ENCODE results near the gene AIG1. TPM values are rescaled to one million over a fixed set of nuclear protein-coding genes. Genes with fewer than 3 reads are reported as not detected.

The AIG1 gene
- total and polyA plus RNA-seq, 2 of the 4 experiments (the other 2 are of a cell fraction), result 21.3 to 27.1 TPM

DNA sequence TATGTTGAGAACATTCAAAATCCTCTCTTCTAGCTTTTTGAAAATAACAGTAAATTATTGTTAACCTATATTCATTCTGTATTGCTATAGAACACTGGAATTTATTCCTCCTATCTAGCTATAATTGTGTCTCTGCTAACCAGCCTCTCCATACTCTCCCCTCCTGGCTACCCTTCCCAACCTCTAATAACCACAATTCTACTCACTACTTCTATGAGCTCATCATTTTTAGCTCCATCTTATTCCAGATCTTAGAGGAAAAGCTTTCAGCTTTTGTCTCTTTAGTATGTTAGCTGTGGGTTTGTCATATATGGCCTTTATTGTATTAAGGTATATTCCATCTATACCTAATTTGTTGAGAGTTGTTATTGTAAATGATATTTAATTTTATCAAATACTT, 108.8 kb downstream of the AIG1 start:
- no peaks in the 10 kb centered on the region for H3K9me3 ChIP-seq (ENCODE audit: control insufficient read depth, insufficient read depth, low read length)
- H3K18ac ChIP-seq (ENCODE audit: low read depth, low read length), result no peak overlapping the region
- H4K91ac ChIP-seq (ENCODE audit: insufficient read depth, low read depth, low read length), result no peak overlapping the region
- no peak overlapping the region for H2AK5ac ChIP-seq (ENCODE audit: low read depth, low read length)
- no peak overlapping the region for H3K14ac ChIP-seq (replicated peaks; ENCODE audit: low read depth, low read length)
- H3K9ac ChIP-seq (ENCODE audit: low read depth, low read length), result no peak overlapping the region
- no peak for DNase-seq
- H2BK15ac ChIP-seq (ENCODE audit: low read depth, low read length), result no peak overlapping the region
- H3K56ac ChIP-seq (ENCODE audit: extremely low read depth, insufficient read depth, low read length), result no peak overlapping the region
- H3K4me2 ChIP-seq (ENCODE audit: low read depth, low read length), result no peak overlapping the region
- no peak overlapping the region for H2BK20ac ChIP-seq (ENCODE audit: low read depth, low read length)
- TF ChIP-seq FOS (IDR thresholded peaks at IDR 0.05; ENCODE audit: low read depth, low read length), result no peak
- no peak for TF ChIP-seq CEBPB (IDR thresholded peaks at IDR 0.05; ENCODE audit: low read depth, low read length)
- TF ChIP-seq RFX5 (IDR thresholded peaks at IDR 0.05; ENCODE audit: low read depth, low read length), result no peak
- TF ChIP-seq RCOR1 (IDR thresholded peaks at IDR 0.05; ENCODE audit: insufficient replicate concordance, low read length), result no peak
- TF ChIP-seq, protein P1, sequence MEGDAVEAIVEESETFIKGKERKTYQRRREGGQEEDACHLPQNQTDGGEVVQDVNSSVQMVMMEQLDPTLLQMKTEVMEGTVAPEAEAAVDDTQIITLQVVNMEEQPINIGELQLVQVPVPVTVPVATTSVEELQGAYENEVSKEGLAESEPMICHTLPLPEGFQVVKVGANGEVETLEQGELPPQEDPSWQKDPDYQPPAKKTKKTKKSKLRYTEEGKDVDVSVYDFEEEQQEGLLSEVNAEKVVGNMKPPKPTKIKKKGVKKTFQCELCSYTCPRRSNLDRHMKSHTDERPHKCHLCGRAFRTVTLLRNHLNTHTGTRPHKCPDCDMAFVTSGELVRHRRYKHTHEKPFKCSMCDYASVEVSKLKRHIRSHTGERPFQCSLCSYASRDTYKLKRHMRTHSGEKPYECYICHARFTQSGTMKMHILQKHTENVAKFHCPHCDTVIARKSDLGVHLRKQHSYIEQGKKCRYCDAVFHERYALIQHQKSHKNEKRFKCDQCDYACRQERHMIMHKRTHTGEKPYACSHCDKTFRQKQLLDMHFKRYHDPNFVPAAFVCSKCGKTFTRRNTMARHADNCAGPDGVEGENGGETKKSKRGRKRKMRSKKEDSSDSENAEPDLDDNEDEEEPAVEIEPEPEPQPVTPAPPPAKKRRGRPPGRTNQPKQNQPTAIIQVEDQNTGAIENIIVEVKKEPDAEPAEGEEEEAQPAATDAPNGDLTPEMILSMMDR (conservative IDR thresholded peaks at IDR 0.05; ENCODE audit: low read depth, low read length), result no peak
- TF ChIP-seq RAD21 (IDR thresholded peaks at IDR 0.05; ENCODE audit: low read length), result no peak
- TF ChIP-seq MXI1 (IDR thresholded peaks at IDR 0.05; ENCODE audit: borderline replicate concordance, low read depth, low read length), result no peak
- no peak for TF ChIP-seq MAZ (IDR thresholded peaks at IDR 0.05; ENCODE audit: borderline replicate concordance, low read depth, low read length)
- TF ChIP-seq BHLHE40 (IDR thresholded peaks at IDR 0.05; ENCODE audit: low read depth, low read length), result no peak
- no peak for TF ChIP-seq NFE2L2 (IDR thresholded peaks at IDR 0.05; ENCODE audit: low read depth, low read length)
- no peak for ATAC-seq (ENCODE audit: low read depth)
- no peaks in the 10 kb centered on the region for H3K27me3 ChIP-seq (ENCODE audit: control insufficient read depth, insufficient read depth, low read length)
- no peak overlapping the region for H2AFZ ChIP-seq (replicated peaks; ENCODE audit: low read length, poor library complexity)
- CTCF ChIA-PET, result interaction anchor here (0.9 kb wide), 1 partner anchor 17 kb away, joined by 3 read pairs; no protein-coding TSS in a partner anchor
- H3K27ac ChIP-seq (ENCODE audit: insufficient read depth, low read length), result no peak overlapping the region
- H3K4me3 ChIP-seq (ENCODE audit: insufficient read depth, low read depth, low read length), result no peak overlapping the region
- no peak overlapping the region for H2BK120ac ChIP-seq (ENCODE audit: low read depth, low read length)
- no TSS peak for BruUV-seq (replicated peaks)
- POLR2A ChIA-PET (ENCODE audit: unreplicated experiment), result no interaction called here
- no peaks in the 10 kb centered on the region for H3K9me1 ChIP-seq (ENCODE audit: insufficient read depth, low read length)
- no peak overlapping the region for H4K8ac ChIP-seq (ENCODE audit: low read depth in 2 of 2, low read length in 2 of 2)
- dilution Hi-C loops (cut with HindIII; ENCODE audit: low sequenced_read_pairs, unreplicated experiment), result no loop called here
- no peaks in the 10 kb centered on the region for H3K79me1 ChIP-seq (ENCODE audit: low read depth in 1 of 2, low read length in 2 of 2)
- peaks cover 2% of the 10 kb centered on the region; the same call in 1 of the 2 replicates for H3K36me3 ChIP-seq (ENCODE audit: control insufficient read depth, insufficient read depth, low read length)
- intact Hi-C loops (cut with micrococcal nuclease), result no loop called here
- no peaks in the 10 kb centered on the region for H4K20me1 ChIP-seq (ENCODE audit: insufficient read depth, low read length)
- no peak overlapping the region for H3K23ac ChIP-seq (ENCODE audit: low read depth, low read length)
- H2BK5ac ChIP-seq (ENCODE audit: low read depth, low read length, poor library complexity, severe bottlenecking), result no peak overlapping the region
- no peak overlapping the region for H4K5ac ChIP-seq (ENCODE audit: low read depth, low read length)
- no peak overlapping the region for H2AK9ac ChIP-seq (replicated peaks; ENCODE audit: low read depth, low read length, poor library complexity)
- in situ Hi-C loops (cut with MboI; ENCODE audit: low sequenced_read_pairs), result no loop called here
- H3K4ac ChIP-seq (ENCODE audit: low read depth, low read length), result no peak overlapping the region
- no peaks in the 10 kb centered on the region for H3K4me1 ChIP-seq (ENCODE audit: control insufficient read depth, insufficient read depth, low read length)
